B cell (primary cell): ENCODE data around the gene ACAA2. TPM values are rescaled to one million over a fixed set of nuclear protein-coding genes. Genes with fewer than 3 reads are reported as not detected.

Experiments used
- ATAC-seq: fragments of 200-7000 bp; cut with Tn5 transposase; one replicate; pipeline ENCODE4 v1.10.0; 2021; ENCODE audit warnings: low read depth, mild to moderate bottlenecking, moderate number of reproducible peaks, moderate library complexity
- CTCF ChIA-PET: fragments of 350-600 bp; sonication (Branson Sonifier 250); formaldehyde crosslinking; loops from one replicate; lab custom pipeline; 2021; ENCODE audit warnings: antibody characterized with exemption, inconsistent platforms; lab: Charles Lee
- POLR2A ChIA-PET: fragments of 350-600 bp; sonication (Branson Sonifier 250); formaldehyde crosslinking; loops from one replicate; lab custom pipeline; 2021; ENCODE audit warnings: antibody characterized with exemption; lab: Charles Lee
- DNase-seq: peaks from one replicate; pipeline ENCODE4 v3.0.0; 2013
- H2AFZ ChIP-seq: 2 replicates; pipeline ENCODE4 v1.6.1; 2012; ENCODE audit warnings: mild to moderate bottlenecking, low read depth, low read length; ENCODE audit not compliant: insufficient read depth, poor library complexity, severe bottlenecking
- H3K27ac ChIP-seq, 2 donors: 1 replicate in 1 of 2; 2 replicates in 1 of 2; pipeline ENCODE4 v1.5.1; 2012 to 2013; ENCODE audit warnings: low read length in 2 of 2, mild to moderate bottlenecking in 2 of 2, moderate library complexity in 1 of 2
- H3K27me3 ChIP-seq, 4 experiments: fragments of 200-600 bp in 1 of 4; sonication (generic) in 1 of 4; replicated peaks in 1 of 4; 1 replicate in 2 of 4; 2 replicates in 2 of 4; pipeline versions ENCODE4 v1.6.1 to v1.7.0; 2013 to 2016; ENCODE audit warnings: low read length in 3 of 4, mild to moderate bottlenecking in 2 of 4, mixed read lengths in 1 of 4, moderate library complexity in 1 of 4; ENCODE audit not compliant: insufficient read depth in 4 of 4, control insufficient read depth in 3 of 4; ENCODE audit errors: control extremely low read depth in 1 of 4
- H3K36me3 ChIP-seq, 2 experiments: replicated peaks in 1 of 2; 1 replicate in 1 of 2; 2 replicates in 1 of 2; pipeline versions ENCODE4 v1.6.1 to v1.7.1; 2013; ENCODE audit warnings: low read length in 1 of 2; ENCODE audit not compliant: insufficient read depth in 2 of 2, control insufficient read depth in 1 of 2; ENCODE audit errors: control extremely low read depth in 1 of 2, extremely low read depth in 1 of 2
- H3K4me1 ChIP-seq, 2 donors: fragments of 200-600 bp in 1 of 2; sonication (generic) in 1 of 2; 1 replicate in 1 of 2; 2 replicates in 1 of 2; pipeline versions ENCODE4 v1.5.1 to v1.6.1; 2013 to 2017; ENCODE audit warnings: low read length in 2 of 2; ENCODE audit not compliant: control insufficient read depth in 2 of 2, insufficient read depth in 2 of 2
- H3K4me2 ChIP-seq: replicated peaks from 2 replicates; pipeline ENCODE3; 2012; ENCODE audit warnings: mild to moderate bottlenecking, low read depth, low read length; ENCODE audit not compliant: poor library complexity, severe bottlenecking
- H3K4me3 ChIP-seq, 5 experiments: fragments of 200-600 bp in 1 of 5; sonication (generic) in 1 of 5; 1 replicate in 3 of 5; 2 replicates in 2 of 5; pipeline versions ENCODE4 v1.5.1 to v1.7.0; 2011 to 2016; ENCODE audit warnings: low read length in 4 of 5, mild to moderate bottlenecking in 4 of 5, low read depth in 2 of 5, control low read depth in 1 of 5, moderate library complexity in 1 of 5; ENCODE audit not compliant: insufficient read depth in 1 of 5; ENCODE audit errors: control extremely low read depth in 1 of 5, extremely low read depth in 1 of 5
- H3K79me2 ChIP-seq: fragments of 200-600 bp; sonication (generic); one replicate; pipeline ENCODE4 v1.6.0; 2016; ENCODE audit warnings: low read length; ENCODE audit not compliant: control insufficient read depth, insufficient read depth
- H3K9ac ChIP-seq: fragments of 200-600 bp; sonication (generic); 2 replicates; pipeline ENCODE4 v1.6.1; 2017; ENCODE audit warnings: mild to moderate bottlenecking, low read length, moderate library complexity
- H3K9me3 ChIP-seq, 3 donors: one replicate each; pipeline versions ENCODE4 v1.6.1 to v1.7.1; 2013; ENCODE audit warnings: low read length in 2 of 3; ENCODE audit not compliant: control insufficient read depth in 2 of 3, insufficient read depth in 1 of 3; ENCODE audit errors: control extremely low read depth in 1 of 3
- H4K20me1 ChIP-seq: 2 replicates; pipeline ENCODE4 v1.6.0; 2012; ENCODE audit warnings: mild to moderate bottlenecking, low read length; ENCODE audit not compliant: insufficient read depth, control insufficient read depth, poor library complexity, severe bottlenecking
- H3K27ac Mint-ChIP-seq: one replicate; pipeline ENCODE4 v1.8.0; 2021; ENCODE audit warnings: mixed read lengths
- H3K27me3 Mint-ChIP-seq: one replicate; pipeline ENCODE4 v1.8.0; 2021; ENCODE audit warnings: mixed read lengths
- H3K4me1 Mint-ChIP-seq: one replicate; pipeline ENCODE4 v1.8.0; 2021; ENCODE audit warnings: mixed read lengths
- H3K4me3 Mint-ChIP-seq: one replicate; pipeline ENCODE4 v1.8.0; 2021; ENCODE audit warnings: mixed read lengths
- H3K9me3 Mint-ChIP-seq: one replicate; pipeline ENCODE4 v1.8.0; 2022; ENCODE audit warnings: mixed read lengths; ENCODE audit not compliant: insufficient read depth
- CTCF ChIP-seq: fragments of 200-600 bp; IDR thresholded peaks from one replicate; pipeline ENCODE4 v1.8.0; 2022; ENCODE audit warnings: antibody characterized with exemption, mild to moderate bottlenecking
- EZH2 ChIP-seq: IDR thresholded peaks from 2 replicates; pipeline ENCODE4 v1.6.1; 2012; ENCODE audit warnings: borderline replicate concordance, low read depth, mild to moderate bottlenecking, moderate library complexity, low read length; ENCODE audit not compliant: insufficient read depth, poor library complexity, severe bottlenecking
- WGBS: methylation state at CpG from one replicate; pipeline ENCODE4 v1.1.5; 2013; ENCODE audit warnings: missing lambda C conversion rate; ENCODE audit not compliant: insufficient coverage; 5-methylcytosine and 5-hydroxymethylcytosine counted together
- intact Hi-C: fragments of 100-400 bp; cut with micrococcal nuclease; formaldehyde crosslinking; loops from one replicate; pipeline ENCODE4 v1.10.0; 2022
- polyA plus RNA-seq: library from polyadenylated mRNA; depleted of rRNA; stranded (reverse); fragments of >200 nt; gene quantifications from 2 replicates; pipeline ENCODE4 v1.2.3, GENCODE V29; 2012
- total RNA-seq, 2 donors: library from RNA; stranded (reverse); fragments of 120-200 nt in 1 of 2; gene quantifications; 1 replicate in 1 of 2; 2 replicates in 1 of 2; pipeline versions ENCODE4 v1.2.3 to v1.2.4, GENCODE V29; 2013 to 2022

Gene ACAA2
- total and polyA plus RNA-seq, 2 donors (not counting 1 experiment from before 2014, with no cell fraction given), result 10.6 to 25.0 TPM

GRCh38 chr18:49814147-49814499, 790 bp upstream of the ACAA2 start:
- peaks cover 34% of the 10 kb centered on the region for H3K79me2 ChIP-seq
- DNase-seq (no peak), ATAC-seq (peak; percentile 22)
- POLR2A ChIA-PET, result no interaction called here
- peaks cover 10 to 15% of the 10 kb centered on the region in 2 donors for H3K4me1 ChIP-seq
- no peaks in the 10 kb centered on the region for H3K27me3 Mint-ChIP-seq
- H3K27ac ChIP-seq, result peak overlapping the region; percentile 87 to 90
- peak overlapping the region; percentile 97 for H3K4me3 Mint-ChIP-seq
- TF ChIP-seq CTCF (no peak), EZH2 (no peak)
- H3K9me3 Mint-ChIP-seq, result peaks cover under 1% of the 10 kb centered on the region
- H4K20me1 ChIP-seq, result no peaks in the 10 kb centered on the region
- H3K9ac ChIP-seq, result peak overlapping the region; percentile 94
- H2AFZ ChIP-seq, result peak overlapping the region; percentile 98
- CTCF ChIA-PET, result no interaction called here
- H3K36me3 ChIP-seq, result no peaks in the 10 kb centered on the region
- under 1% methylated on average over 22 of the region's 24 CpGs for WGBS
- intact Hi-C loops, result loop anchor here (5.0 kb wide), 1 partner anchor 453 kb away; the partner anchor contains the start of gene CFAP53
- peak overlapping the region; percentile 39 to 99 (median 88) for H3K4me3 ChIP-seq
- H3K27me3 ChIP-seq, result no peaks in the 10 kb centered on the region
- peaks cover 0 to 2% (median 0%) of the 10 kb centered on the region in 3 donors for H3K9me3 ChIP-seq
- peak overlapping the region; percentile 94 for H3K27ac Mint-ChIP-seq
- H3K4me1 Mint-ChIP-seq, result peaks cover 20% of the 10 kb centered on the region
- H3K4me2 ChIP-seq, result peak overlapping the region; percentile 91

DNA sequence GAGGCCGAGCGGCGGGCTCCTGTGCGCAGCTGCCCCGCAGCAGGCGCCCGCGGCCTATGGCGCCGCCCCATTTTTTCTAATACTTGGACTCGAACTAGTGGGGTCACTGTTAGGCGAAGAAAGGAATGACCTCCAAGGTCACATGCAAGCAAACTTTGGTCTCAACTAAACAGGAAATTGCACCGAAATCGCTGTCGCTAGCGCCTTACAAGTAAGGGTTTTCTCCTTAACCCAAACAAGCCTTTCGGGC, 339 bp downstream of the ACAA2 start:
- peak overlapping the region; percentile 57 to 99 (median 88) for H3K4me3 ChIP-seq
- no peak for DNase-seq
- H3K27ac Mint-ChIP-seq, result peak overlapping the region; percentile 94
- peaks cover 0 to 3% (median 3%) of the 10 kb centered on the region in 3 donors for H3K9me3 ChIP-seq
- H3K4me2 ChIP-seq, result peak overlapping the region; percentile 91
- peaks cover 20% of the 10 kb centered on the region for H3K4me1 Mint-ChIP-seq
- peaks cover 42% of the 10 kb centered on the region for H3K79me2 ChIP-seq
- peak overlapping the region; percentile 97 for H3K4me3 Mint-ChIP-seq
- ATAC-seq, result no peak
- no peaks in the 10 kb centered on the region for H3K36me3 ChIP-seq
- peaks cover 6% of the 10 kb centered on the region for H3K9me3 Mint-ChIP-seq
- 4% methylated on average over 12 of the region's 17 CpGs for WGBS
- intact Hi-C loops, result loop anchor here (1.0 to 5.0 kb wide), 2 partner anchors 321 to 454 kb away; partner anchors contain the start of genes CFAP53 and RPL17
- ChIA-PET CTCF (no interaction called here), POLR2A (no interaction called here)
- peak overlapping the region; percentile 98 for H2AFZ ChIP-seq
- H3K4me1 ChIP-seq, result peaks cover 10 to 15% of the 10 kb centered on the region in 2 donors
- peak overlapping the region; percentile 94 for H3K9ac ChIP-seq
- peak overlapping the region; percentile 87 to 90 for H3K27ac ChIP-seq
- no peaks in the 10 kb centered on the region for H3K27me3 ChIP-seq
- H3K27me3 Mint-ChIP-seq, result no peaks in the 10 kb centered on the region
- H4K20me1 ChIP-seq, result peaks cover 7% of the 10 kb centered on the region
- no peak for TF ChIP-seq EZH2
- no peak for TF ChIP-seq CTCF
